Brain microvascular endothelial cell (primary cell): ENCODE data around the gene GLYATL3.

Experiments used
- DNase-seq: peaks from one replicate; pipeline ENCODE4 v3.0.0-alpha.2; 2020
- H3K27ac ChIP-seq: fragments of 250-450 bp; sonication (Bioruptor Pico); 2 replicates; pipeline ENCODE4 v1.5.1; 2020; ENCODE audit warnings: mild to moderate bottlenecking, moderate library complexity
- H3K27me3 ChIP-seq: fragments of 250-450 bp; sonication (Bioruptor Pico); replicated peaks from 2 replicates; pipeline ENCODE4 v1.5.1; 2020; ENCODE audit warnings: mild to moderate bottlenecking
- H3K36me3 ChIP-seq: fragments of 250-450 bp; sonication (Bioruptor Pico); replicated peaks from 2 replicates; pipeline ENCODE4 v1.5.1; 2020; ENCODE audit warnings: mild to moderate bottlenecking
- H3K4me3 ChIP-seq: 2 replicates; pipeline ENCODE4 v1.5.1; 2011; ENCODE audit warnings: low read depth, mild to moderate bottlenecking, control low read depth, low read length, moderate library complexity
- in situ Hi-C: cut with HindIII; loops from 2 replicates; pipeline ENCODE4 v1.10.0; 2017; ENCODE audit warnings: low sequenced_read_pairs, low pct_ligation_motif_present
- TF ChIP-seq, protein P1 (sequence below): IDR thresholded peaks from 2 replicates; pipeline ENCODE4 v1.5.1; 2011; ENCODE audit warnings: low read depth, mild to moderate bottlenecking, moderate library complexity, low read length, control low read depth, inconsistent platforms; ENCODE audit errors: missing control alignments

Gene GLYATL3

DNA sequence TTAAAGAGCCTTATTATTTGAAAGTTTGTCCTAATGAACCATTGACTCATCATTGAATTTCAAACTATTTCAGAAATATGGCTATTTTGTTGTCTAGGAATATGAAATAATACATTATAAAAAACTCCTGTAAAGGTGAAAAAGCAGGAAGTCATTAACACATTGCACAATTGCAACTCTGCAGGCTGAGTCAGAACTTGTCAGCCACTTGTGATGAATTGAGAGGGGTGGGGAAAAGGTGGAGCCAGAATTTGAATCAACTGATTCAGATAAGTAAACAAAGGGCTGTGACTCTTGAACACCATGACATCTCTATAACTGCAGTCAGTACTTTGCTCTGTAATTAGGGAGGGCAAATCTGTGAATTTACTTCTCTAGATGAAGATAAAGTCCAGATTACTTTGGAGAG is 56.7 kb downstream of the GLYATL3 start:
- DNase-seq, result no peak
- in situ Hi-C loops, result no loop called here
- H3K27me3 ChIP-seq, result peaks cover 3% of the 10 kb centered on the region
- no peak overlapping the region for H3K4me3 ChIP-seq
- H3K36me3 ChIP-seq, result no peaks in the 10 kb centered on the region
- TF ChIP-seq, protein P1, sequence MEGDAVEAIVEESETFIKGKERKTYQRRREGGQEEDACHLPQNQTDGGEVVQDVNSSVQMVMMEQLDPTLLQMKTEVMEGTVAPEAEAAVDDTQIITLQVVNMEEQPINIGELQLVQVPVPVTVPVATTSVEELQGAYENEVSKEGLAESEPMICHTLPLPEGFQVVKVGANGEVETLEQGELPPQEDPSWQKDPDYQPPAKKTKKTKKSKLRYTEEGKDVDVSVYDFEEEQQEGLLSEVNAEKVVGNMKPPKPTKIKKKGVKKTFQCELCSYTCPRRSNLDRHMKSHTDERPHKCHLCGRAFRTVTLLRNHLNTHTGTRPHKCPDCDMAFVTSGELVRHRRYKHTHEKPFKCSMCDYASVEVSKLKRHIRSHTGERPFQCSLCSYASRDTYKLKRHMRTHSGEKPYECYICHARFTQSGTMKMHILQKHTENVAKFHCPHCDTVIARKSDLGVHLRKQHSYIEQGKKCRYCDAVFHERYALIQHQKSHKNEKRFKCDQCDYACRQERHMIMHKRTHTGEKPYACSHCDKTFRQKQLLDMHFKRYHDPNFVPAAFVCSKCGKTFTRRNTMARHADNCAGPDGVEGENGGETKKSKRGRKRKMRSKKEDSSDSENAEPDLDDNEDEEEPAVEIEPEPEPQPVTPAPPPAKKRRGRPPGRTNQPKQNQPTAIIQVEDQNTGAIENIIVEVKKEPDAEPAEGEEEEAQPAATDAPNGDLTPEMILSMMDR, result no peak
- no peak overlapping the region for H3K27ac ChIP-seq

DNA sequence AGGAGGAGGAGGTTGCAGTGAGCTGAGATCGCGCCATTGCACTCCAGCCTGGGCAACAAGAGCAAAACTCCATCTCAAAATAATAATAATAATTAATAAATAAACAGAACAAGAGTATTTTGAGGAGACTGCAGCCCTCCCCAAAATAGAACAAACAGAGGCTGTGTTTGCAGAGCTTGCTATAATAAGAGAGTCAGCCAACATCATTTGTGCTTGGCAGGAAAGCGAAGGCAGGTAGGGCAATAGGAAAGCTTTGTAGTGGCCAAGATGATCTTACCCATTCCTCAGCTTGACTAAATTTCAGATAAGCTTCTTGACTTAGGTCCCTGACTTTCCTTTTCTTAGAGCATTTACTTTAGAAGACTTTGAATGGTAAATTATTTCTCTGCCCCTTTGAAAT is 57.5 kb downstream of the GLYATL3 start:
- H3K27me3 ChIP-seq, result peaks cover 3% of the 10 kb centered on the region
- in situ Hi-C loops, result no loop called here
- no peak for DNase-seq
- no peak overlapping the region for H3K27ac ChIP-seq
- H3K4me3 ChIP-seq, result no peak overlapping the region
- H3K36me3 ChIP-seq, result no peaks in the 10 kb centered on the region
- TF ChIP-seq, protein P1, result no peak

DNA sequence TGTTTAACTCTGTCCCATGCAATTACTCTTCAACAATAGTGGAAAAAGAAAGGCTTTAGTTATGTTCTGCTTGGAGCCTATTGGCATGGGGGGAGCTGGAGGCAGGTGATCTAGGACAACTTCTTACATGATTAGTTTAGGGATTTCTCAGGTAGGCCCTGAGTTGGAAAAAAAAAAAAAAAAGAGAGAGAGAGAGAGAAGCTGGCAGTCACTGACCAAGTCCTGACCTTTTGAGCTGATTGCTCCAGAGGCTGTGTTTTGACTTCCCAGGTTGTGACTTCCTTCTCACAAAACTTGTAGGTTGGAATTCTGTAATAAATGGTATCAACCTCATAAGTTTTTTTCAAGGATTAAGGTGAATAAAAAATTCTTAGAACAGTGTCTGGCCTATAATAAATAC is 58.5 kb downstream of the GLYATL3 start:
- Histone ChIP-seq H3K36me3 (no peaks in the 10 kb centered on the region), H3K27me3 (no peaks in the 10 kb centered on the region), H3K27ac (no peak overlapping the region), H3K4me3 (no peak overlapping the region)
- in situ Hi-C loops, result no loop called here
- TF ChIP-seq, protein P1, result no peak
- no peak for DNase-seq

DNA sequence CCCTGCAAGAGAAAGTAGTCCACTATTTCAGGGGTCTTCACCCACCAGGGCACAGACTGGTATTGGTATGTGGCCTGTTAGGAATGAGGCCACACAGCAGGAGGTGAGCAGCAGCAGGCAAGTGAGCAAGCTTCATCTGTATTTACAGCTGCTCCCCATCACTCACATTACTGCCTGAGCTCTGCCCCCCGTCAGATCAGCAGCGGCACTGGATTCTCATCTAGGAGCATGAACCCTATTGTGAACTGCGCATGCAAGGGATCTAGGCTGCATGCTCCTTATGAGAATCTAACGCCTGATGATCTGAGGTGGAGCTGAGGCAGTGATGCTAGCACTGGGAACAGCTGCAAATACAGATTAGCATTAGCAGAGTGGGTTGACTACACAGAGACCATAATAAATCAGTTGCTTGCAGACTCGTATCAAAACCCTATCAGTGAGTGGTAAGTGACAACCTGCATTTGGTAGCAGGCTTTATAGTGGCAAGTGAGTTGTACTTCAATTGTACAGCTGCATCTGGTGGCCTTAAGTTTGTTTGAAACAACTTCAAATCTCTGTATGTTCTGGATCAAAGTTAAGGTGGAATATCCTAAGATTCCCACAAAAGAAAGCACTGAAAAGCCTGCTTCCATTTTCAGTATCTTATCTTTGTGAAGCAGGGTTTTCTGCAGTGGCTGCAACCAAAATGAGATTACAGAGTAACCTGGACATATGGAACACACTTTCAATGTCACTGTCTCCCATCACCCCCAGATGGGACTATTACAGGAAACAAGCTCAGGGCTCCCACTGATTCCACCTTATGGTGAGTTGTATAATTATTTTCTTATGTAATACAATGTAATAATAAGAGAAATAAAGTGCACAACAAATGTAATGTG is 63.5 kb downstream of the GLYATL3 start:
- DNase-seq, result no peak
- Histone ChIP-seq H3K27ac (no peak overlapping the region), H3K4me3 (no peak overlapping the region), H3K27me3 (no peaks in the 10 kb centered on the region), H3K36me3 (no peaks in the 10 kb centered on the region)
- TF ChIP-seq, protein P1, result no peak
- in situ Hi-C loops, result no loop called here

DNA sequence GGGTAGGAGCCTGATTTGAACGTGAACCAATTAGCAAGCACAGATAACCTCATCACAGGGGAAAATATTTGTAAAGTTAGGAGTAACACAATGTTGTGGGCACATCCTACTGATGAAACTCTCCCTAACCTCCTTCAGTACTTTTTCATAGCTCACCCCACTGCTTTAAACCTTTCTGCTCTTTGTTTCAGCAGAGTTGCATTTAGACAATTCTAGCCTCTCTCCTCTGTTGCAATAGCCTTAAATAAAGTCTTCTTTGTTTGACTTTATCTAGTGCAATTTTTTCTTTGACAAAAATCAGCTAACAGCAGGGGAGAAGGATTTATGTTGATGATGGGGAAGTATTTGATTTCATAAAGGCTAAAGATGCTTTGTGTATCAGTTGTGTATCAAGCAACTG is 64.8 kb downstream of the GLYATL3 start:
- in situ Hi-C loops, result no loop called here
- H3K4me3 ChIP-seq, result no peak overlapping the region
- TF ChIP-seq, protein P1, result no peak
- DNase-seq, result no peak
- no peaks in the 10 kb centered on the region for H3K36me3 ChIP-seq
- no peaks in the 10 kb centered on the region for H3K27me3 ChIP-seq
- no peak overlapping the region for H3K27ac ChIP-seq

DNA sequence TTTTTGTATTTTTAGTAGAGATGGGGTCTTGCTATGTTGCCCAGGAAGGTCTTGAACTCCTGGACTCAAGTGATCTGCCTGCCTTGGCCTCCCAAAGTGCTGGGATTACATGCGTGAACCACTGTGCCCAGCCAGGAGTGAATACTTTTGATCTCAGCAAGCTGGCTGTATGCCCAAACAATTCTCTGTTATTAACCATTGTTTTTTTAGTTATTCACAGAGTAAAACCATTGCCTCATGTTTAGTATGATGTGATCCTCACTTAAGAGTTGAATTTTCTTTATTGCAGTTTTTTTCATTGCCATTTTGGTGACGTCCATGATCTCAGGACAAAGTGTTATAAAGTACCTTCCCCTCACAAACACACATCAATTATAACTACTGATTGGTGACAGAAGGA is 65.5 kb downstream of the GLYATL3 start:
- TF ChIP-seq, protein P1, result no peak
- in situ Hi-C loops, result no loop called here

More for the DNA sequence above, 65.5 kb downstream of the GLYATL3 start:
- no peak overlapping the region for H3K4me3 ChIP-seq
- DNase-seq, result no peak
- no peaks in the 10 kb centered on the region for H3K36me3 ChIP-seq
- no peaks in the 10 kb centered on the region for H3K27me3 ChIP-seq
- H3K27ac ChIP-seq, result no peak overlapping the region
